ENCODE data around the gene MANBA.

The MANBA gene

DNA sequence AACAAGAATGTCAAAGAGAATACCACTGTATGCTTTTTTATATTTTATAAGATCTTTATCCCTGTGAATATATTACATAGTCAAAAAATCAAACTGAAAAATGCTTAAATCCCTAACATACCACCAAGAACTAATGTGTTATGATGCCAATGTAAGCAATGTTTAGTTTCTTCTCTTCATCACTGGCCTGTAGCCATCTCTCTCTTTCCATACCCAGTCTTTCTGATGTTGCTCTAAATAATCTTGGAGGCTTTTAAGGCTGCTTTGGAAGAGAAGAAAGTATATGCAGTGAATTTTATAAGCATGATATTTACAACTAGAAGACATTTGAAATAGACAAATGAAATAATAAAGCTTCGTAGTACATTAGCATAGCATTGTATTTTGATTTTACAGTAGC lies 176.7 kb downstream of the MANBA start:
- TF ChIP-seq, protein P1, sequence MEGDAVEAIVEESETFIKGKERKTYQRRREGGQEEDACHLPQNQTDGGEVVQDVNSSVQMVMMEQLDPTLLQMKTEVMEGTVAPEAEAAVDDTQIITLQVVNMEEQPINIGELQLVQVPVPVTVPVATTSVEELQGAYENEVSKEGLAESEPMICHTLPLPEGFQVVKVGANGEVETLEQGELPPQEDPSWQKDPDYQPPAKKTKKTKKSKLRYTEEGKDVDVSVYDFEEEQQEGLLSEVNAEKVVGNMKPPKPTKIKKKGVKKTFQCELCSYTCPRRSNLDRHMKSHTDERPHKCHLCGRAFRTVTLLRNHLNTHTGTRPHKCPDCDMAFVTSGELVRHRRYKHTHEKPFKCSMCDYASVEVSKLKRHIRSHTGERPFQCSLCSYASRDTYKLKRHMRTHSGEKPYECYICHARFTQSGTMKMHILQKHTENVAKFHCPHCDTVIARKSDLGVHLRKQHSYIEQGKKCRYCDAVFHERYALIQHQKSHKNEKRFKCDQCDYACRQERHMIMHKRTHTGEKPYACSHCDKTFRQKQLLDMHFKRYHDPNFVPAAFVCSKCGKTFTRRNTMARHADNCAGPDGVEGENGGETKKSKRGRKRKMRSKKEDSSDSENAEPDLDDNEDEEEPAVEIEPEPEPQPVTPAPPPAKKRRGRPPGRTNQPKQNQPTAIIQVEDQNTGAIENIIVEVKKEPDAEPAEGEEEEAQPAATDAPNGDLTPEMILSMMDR (IDR thresholded peaks at IDR 0.05) = no peak

All from LNCAP (cell line).